Spleen (tissue), 7 donors: ENCODE results near the gene MELTF.

ENCODE experiments used
- POLR2AphosphoS5 ChIP-seq, 3 donors: sonication (generic); formaldehyde crosslinking; IDR thresholded peaks; one replicate each; pipeline ENCODE4 v1.5.1; 2017; ENCODE audit warnings: antibody characterized with exemption in 3 of 3
- TF ChIP-seq, protein P1 (sequence below), 11 experiments: fragments of 200-600 bp in 7 of 11; fragments of 450-650 bp in 4 of 11; sonication (generic) in 4 of 11; IDR thresholded peaks in 8 of 11; conservative IDR thresholded peaks in 3 of 11; 1 replicate in 7 of 11; 2 replicates in 4 of 11; pipeline versions ENCODE4 v1.4.0 to v1.8.0; 2016 to 2021; ENCODE audit warnings: antibody characterized with exemption in 11 of 11, inconsistent platforms in 4 of 11, mild to moderate bottlenecking in 1 of 11
- donor health status: DM: no; HTN: no; CAD: no; lungs with moderate emphysema.
- donor health status: DM: no; HTN: no; CAD: no.
- donor health status: DM: no; HTN: no; CAD: no.

GRCh38 chr3:197012540-197012883 is 17.1 kb downstream of the MELTF start:
- TF ChIP-seq, protein P1, sequence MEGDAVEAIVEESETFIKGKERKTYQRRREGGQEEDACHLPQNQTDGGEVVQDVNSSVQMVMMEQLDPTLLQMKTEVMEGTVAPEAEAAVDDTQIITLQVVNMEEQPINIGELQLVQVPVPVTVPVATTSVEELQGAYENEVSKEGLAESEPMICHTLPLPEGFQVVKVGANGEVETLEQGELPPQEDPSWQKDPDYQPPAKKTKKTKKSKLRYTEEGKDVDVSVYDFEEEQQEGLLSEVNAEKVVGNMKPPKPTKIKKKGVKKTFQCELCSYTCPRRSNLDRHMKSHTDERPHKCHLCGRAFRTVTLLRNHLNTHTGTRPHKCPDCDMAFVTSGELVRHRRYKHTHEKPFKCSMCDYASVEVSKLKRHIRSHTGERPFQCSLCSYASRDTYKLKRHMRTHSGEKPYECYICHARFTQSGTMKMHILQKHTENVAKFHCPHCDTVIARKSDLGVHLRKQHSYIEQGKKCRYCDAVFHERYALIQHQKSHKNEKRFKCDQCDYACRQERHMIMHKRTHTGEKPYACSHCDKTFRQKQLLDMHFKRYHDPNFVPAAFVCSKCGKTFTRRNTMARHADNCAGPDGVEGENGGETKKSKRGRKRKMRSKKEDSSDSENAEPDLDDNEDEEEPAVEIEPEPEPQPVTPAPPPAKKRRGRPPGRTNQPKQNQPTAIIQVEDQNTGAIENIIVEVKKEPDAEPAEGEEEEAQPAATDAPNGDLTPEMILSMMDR (IDR thresholded peaks at IDR 0.05 in 8 of 11, conservative IDR thresholded peaks at IDR 0.05 in 3 of 11): no peak
- no peak for TF ChIP-seq POLR2AphosphoS5 (IDR thresholded peaks at IDR 0.05)
